ENCODE data around the gene FGL2.
"Not testable (repeated sequence)": the region's sequence is repeated elsewhere in the genome, so short reads cannot be mapped to it uniquely, and the experiment has no call there.

Gene FGL2

DNA sequence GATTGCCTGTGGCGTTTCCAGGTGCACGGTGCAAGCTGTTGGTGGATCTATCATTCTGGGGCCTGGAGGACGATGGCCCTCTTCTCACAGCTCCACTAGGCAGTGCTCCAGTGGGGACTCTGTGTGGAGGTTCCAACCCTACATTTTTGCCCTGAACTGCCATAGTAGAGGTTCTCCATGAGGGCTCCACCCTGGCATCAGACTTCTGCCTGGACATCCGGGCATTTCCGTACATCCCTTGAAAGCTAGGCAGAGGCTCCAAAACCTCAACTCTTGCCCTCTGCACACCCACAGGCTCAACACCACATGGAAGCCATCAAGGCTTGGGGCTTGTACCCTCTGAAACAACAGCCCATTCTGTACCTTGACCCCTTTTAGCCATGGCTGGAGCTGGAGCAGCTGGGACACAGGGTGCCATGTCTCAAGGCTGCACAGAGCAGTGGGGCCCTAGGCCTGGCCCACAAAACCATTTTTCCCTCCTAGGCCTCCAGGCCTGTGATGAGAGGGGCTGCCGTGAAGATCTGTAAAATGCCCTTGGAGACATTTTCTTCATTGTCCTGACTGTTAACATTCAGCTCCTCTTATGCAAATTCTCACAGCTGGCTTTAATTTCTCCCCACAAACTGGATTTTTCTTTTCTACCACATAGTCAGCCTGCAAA lies 10.0 kb upstream of the FGL2 start:
- no peak for DNase-seq

- no peak for DNase-seq
These were observed 8.8 kb upstream of the FGL2 start for GRCh38 chr7:77208416-77208815.

DNA sequence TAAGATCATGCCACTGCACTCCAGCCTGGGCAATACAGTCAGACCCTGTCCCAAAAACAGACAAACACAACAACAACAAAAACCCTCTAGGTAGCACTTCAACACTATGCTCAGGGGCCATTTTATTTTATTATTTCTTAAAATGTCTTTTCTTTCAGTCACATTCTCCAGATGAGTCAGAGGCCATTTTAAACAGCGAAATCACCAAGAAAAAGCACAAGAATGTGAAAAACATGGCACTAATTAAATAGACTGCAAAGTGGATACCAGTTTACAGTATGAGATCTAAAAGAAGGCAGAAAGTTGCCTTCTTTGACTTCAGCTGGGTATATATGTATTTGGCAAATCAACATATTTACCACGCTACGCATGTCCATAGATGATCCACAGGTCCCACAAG lies 6.1 kb upstream of the FGL2 start:
- no peak for DNase-seq

- no peak for DNase-seq
These were observed 2.9 kb upstream of the FGL2 start for GRCh38 chr7:77202481-77202976.

- DNase-seq, result no peak
These were observed 923 bp upstream of the FGL2 start for GRCh38 chr7:77200542-77200941.

DNA sequence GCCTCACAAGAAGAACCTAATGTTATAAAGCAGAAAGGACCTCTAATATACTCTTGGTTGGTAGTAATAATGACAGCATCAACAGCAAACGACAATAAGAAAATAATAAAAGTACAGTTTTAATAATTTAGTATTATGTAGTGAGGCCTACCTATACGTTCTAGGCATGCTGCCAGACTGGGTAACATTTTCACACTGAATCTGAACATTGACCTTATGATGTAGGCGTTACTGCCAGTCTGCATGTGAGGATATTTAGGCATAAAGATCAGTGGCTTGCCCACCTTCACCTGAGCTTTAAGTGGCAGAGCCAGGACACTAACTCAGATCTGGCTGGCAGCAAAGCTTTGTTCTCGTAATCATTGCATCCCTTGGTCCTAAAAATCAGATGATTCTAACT lies 2.5 kb downstream of the FGL2 start:
- no peak for DNase-seq

DNA sequence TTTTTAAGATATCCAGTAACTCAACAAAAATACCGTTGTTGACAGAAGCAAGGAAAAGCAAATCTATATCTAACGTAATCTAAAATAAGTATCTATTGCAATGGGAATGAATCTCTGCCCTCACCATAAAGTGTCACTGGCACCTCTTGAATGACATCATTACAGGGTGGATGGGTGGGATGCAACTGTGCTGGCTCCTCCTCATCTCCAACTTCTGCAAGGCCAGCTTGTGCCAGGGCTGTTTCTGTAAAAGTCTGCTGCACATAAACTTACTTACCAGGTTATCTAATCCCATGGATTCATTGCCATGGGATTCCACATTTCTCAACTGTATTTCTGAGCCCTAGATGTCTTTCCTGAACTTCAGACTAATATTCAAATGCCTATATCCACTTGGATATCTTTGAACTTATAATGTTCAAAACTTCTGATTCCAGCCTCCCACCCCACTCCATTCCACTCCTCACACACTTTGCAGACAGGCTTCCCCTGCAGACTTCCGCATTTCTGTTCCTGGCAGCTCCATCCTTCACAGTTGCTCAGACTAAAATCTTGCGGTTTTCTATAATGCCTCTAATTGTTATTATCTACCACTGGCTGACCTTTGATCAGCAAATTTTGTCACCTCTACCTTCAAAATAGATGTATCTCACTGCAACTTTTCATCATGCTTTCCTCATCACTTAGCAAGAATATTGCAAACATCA lies 10.7 kb downstream of the FGL2 start:
- DNase-seq, result no peak

DNA sequence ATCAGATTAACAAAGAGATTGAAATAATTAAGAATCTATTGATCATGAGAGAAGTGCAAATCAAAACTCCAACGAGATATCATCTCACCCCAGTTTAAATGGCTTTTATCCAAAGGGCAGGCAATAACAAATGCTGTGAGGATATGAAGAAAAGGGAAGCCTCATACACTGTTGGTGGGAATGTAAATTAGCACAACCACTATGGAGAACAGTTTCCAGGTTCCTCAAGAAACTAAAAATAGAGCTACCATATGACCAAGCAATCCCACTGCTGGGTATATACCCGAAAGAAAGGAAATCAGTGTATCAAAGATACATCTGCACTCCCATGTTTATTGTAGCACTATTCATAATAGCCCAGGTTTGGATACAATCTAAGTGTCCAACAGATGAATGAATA lies 13.8 kb downstream of the FGL2 start:
- no peak for DNase-seq

- no peak for DNase-seq
These were observed 14.6 kb downstream of the FGL2 start for GRCh38 chr7:77184990-77185389.

DNA sequence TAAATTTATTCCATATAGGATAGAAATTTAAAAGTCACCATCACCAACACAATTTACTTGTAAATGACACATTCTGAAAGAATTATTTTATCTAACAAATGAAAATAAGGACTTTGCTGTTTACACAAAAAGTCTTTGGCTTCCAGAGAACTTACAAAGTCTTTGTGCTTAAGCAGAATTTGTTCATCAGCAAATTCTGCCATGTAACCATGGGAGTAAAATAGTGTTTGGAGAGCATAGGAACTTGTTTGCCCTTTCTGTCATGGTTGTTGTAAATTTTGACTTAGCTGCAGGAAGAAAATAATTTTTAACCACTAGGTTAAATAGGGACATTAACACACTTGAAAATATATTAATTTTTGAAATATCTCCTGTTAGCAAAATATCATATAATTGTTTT lies 15.2 kb downstream of the FGL2 start:
- no peak for DNase-seq

GRCh38 chr7:77182261-77182660 lies 17.4 kb downstream of the FGL2 start:
- DNase-seq, result no peak

DNA sequence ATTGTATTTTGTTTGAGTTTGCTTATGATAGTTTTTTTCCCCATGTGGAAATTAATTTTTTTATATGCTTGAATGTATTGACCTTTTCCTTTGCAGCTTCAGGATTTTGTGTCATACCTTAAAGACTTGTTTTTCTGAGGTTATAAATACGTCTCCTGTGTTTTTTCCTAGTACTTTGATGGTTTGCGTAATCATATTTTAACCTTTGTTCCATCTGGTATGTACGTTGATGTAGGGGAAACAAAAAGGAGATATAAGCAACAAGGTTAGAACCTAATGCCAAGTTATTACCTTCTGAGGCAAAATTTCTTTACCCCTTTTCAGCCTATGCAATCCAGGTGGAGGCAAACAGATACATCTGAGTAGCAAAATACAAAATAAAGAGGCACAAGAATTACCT lies 17.9 kb downstream of the FGL2 start:
- no peak for DNase-seq

DNA sequence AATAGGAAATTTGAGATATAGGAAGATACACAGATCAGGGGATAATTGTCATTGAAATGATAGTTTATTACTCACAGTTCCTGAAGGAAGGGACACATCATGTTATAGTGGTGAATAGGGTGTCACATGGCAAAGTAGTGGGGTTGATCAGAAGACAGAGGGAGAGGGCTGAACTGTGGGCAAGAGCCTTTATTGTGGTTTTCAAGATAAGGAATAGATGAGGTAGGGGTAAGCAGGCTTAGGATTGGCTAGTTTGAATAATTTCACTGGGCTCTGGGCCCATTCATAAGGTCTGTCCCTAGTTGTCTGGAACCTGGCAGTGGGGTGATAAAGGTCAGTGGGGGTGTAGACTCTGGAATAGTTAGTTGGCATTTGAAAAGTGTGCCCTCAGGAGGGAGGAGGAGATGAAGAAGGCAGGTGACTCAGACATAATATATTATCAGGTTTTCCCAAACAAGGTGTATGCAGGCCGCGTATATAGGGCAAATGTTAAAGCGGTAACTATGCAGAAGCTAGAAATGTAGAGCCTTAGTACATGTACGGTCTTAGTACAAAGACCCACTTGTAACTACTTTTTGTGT lies 18.5 kb downstream of the FGL2 start:
- no peak for DNase-seq

DNA sequence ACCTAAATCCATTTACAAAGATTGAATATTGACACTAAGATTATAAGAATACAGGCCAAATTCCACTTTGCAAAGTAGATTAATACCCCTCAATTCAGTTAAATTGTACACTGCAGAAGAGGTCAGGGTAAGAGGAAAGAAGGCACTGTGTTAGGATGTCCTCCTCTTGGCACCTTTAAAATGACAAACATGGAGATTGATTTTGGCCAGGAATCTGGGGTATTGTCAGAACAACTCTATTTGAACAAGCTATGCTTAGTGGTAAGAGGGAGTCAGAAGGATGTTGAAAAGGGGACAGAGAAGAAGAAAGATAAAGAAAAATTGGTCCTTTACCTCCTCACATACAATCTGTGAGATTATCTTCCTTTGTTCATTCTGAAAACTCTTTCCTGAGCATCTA lies 21.6 kb downstream of the FGL2 start:
- not testable (repeated sequence) for DNase-seq

DNA sequence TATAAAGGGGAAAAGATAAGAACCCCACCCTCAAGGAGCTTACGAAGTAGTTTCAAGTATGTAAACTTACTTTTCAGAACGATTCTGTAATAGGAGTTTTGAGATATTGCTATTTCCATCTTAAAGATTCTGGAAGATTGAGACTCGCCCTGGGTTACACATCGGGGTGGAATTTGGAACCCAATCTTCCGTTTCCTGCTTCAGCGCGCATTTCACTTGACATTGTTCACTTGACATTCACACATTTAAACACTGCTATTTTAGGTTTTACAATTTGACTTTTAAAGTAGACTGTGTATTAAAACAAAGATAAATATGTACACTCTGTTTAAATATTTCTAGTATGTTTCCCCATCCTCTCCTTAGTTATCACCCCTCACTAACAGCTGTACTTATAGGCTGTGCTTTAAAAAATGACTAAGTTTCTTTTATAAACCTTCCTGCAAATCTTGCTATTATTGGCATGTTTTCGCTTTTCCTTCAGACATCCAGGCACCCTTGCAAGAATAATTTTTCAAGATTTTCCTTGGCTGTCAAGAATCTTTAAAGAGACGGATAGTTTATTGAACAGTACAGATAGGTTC lies 22.2 kb downstream of the FGL2 start:
- DNase-seq, result not testable (repeated sequence)

DNA sequence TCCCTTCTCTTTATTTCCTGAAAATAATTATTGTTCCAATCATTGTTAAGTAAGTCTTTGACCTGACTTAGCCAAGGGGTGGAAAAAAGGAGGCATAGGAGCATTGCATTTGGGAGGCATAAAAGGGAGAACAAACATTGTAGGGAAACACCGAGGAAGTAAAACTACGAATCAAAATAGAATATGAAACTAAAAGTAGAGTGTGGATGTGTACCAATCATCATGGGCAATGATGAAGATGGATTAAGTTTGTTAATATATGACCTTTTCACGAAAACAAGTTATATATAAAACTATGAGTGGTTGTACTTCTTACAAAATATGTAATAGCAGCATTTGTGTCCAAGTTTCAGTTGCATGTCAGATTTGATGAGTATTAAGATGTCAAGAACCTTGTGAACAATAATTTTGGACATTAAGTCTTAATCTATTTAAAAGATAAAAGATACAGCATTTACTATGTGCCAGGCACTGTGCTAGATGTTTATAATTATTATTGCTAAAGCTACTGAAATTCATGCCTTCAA lies 24.3 kb downstream of the FGL2 start:
- DNase-seq, result not testable (repeated sequence)

- not testable (repeated sequence) for DNase-seq
These were observed 25.2 kb downstream of the FGL2 start for GRCh38 chr7:77174418-77174817.

DNA sequence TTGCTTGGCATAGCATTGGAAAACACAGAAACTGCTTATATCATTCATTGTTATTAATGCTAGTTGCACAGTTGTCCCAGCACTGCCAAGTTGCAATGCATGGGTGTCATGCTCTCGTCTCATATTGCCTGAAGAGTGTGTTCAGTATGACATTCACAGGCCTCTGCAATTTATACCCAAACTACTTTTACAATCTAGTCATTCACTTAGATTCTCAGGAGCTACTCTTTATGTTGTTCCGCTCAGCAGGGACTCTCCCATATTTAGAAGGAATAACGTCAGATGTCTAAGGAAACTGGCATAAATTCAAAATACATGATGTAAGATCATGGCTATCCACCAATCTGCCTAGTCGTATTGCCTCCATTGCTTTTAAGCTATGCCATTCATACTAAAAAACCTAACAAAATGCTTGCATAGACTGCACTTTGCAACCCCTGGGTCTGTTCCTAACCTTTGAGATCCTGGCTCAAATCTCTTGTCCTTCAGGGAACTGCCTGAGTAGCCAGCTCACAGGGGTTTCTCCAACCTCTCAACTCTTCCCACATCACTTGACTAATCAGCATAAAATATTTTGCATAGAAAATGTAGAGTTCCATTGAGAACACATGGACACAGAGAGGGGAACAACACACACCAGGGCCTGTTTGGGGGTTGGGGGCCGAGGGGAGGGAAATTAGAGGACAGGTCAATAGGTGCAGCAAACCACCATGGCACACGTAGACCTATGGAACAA lies 27.0 kb downstream of the FGL2 start:
- DNase-seq, result not testable (repeated sequence)

GRCh38 chr7:77171073-77171472 lies 28.5 kb downstream of the FGL2 start:
- DNase-seq, result not testable (repeated sequence)

- no peak for DNase-seq
These were observed 42.2 kb downstream of the FGL2 start for GRCh38 chr7:77157446-77157845.

- DNase-seq, result not testable (repeated sequence)
These were observed 42.6 kb downstream of the FGL2 start for GRCh38 chr7:77157034-77157433.

DNA sequence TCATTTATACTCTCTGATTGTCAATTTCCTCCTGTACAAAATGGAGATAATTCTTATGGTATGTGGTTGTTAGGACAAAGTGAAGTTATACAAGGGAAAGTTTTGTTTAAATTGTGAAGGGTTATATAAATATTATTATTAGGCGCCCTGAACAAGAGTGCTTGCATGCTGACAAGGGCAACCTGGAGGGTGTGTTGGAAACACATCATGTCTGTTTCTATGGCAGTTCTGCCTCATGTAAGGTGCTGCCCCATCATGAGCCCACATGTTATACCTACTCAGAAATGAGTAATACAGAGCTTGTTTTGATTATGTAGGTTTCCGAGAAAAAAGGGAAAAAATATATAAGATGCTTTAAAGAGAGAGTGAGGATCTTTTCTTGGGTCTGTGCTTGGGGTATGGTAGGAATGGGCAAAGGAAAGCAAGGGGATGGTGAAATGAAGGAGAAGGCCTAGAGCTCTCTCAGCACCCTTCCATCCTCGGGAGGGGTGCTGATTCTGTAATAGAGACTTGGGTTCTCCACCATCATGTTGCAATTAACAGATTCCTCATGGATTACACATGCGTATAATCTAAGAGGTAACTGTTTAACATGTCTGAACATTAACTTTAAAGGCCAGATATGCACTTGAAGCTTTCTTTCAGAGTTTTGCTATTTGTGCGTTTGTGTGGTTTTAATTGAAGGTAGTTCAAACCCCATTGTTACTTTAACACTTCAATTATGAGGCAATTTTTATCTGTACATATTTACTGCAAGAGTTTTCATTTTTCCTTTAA lies 43.8 kb downstream of the FGL2 start:
- DNase-seq, result not testable (repeated sequence)
